Activated gamma-delta T cell treated with Interleukin-2 at 50 U/mL for 16 hours (primary cell): ENCODE results near the gene EIF4B.

Experiments used
- DNase-seq: peaks from one replicate; pipeline ENCODE4 v3.0.0-alpha.2; 2020

The EIF4B gene

GRCh38 chr12:53047221-53048032 is 41.2 kb downstream of the EIF4B start:
- DNase-seq, result peak; percentile 66

- no peak for DNase-seq
These were observed 42.0 kb downstream of the EIF4B start for GRCh38 chr12:53048033-53048779.

- no peak for DNase-seq
These were observed 42.6 kb downstream of the EIF4B start for GRCh38 chr12:53048780-53049401.

- DNase-seq, result no peak
These were observed 43.5 kb downstream of the EIF4B start, which contains the start of gene TNS2 for GRCh38 chr12:53049571-53050318. TNS2 (plus strand) TSS chr12:53050065; CDS start chr12:53050186, 121 bp downstream.

GRCh38 chr12:53050426-53051057 is 44.3 kb downstream of the EIF4B start:
- DNase-seq, result no peak

GRCh38 chr12:53051058-53051880 is 45.0 kb downstream of the EIF4B start:
- DNase-seq, result no peak

- DNase-seq, result no peak
These were observed 45.7 kb downstream of the EIF4B start for GRCh38 chr12:53051881-53052412.

- DNase-seq, result no peak
These were observed 46.4 kb downstream of the EIF4B start for GRCh38 chr12:53052419-53053217.

- DNase-seq, result peak; percentile 56
These were observed 47.2 kb downstream of the EIF4B start for GRCh38 chr12:53053218-53054111.

GRCh38 chr12:53054112-53054878 is 48.0 kb downstream of the EIF4B start:
- DNase-seq, result peak; percentile 89

- no peak for DNase-seq
These were observed 49.4 kb downstream of the EIF4B start for GRCh38 chr12:53055471-53056266.

- no peak for DNase-seq
These were observed 50.0 kb downstream of the EIF4B start for GRCh38 chr12:53056296-53056695.

GRCh38 chr12:53056901-53057300 is 50.6 kb downstream of the EIF4B start:
- DNase-seq, result no peak

- no peak for DNase-seq
These were observed 51.7 kb downstream of the EIF4B start for GRCh38 chr12:53057816-53058500.

GRCh38 chr12:53058674-53059433 is 52.6 kb downstream of the EIF4B start:
- no peak for DNase-seq

GRCh38 chr12:53059434-53060063 is 53.3 kb downstream of the EIF4B start:
- no peak for DNase-seq
